HG03342 (cell line): ENCODE measurements around the gene GYG1.

Source experiments
- ATAC-seq: cut with Tn5 transposase; IDR thresholded peaks from one replicate; pipeline ENCODE4 v1.9.1; 2021; ENCODE audit warnings: mild to moderate bottlenecking, moderate library complexity; ENCODE audit not compliant: unreplicated experiment

The GYG1 gene

GRCh38 chr3:148991219-148992026 lies at the start of gene GYG1:
TSS of gene GYG1 (plus strand) at chr3:148991540. CDS start at chr3:148991641, 101 bp downstream.
- peak; percentile 88 for ATAC-seq

GRCh38 chr3:148943506-148944205 lies 47.7 kb upstream of the GYG1 start:
- peak; percentile 98 for ATAC-seq

GRCh38 chr3:148945116-148945515 lies 46.2 kb upstream of the GYG1 start:
- no peak for ATAC-seq

- ATAC-seq = no peak
Observed at GRCh38 chr3:148948913-148949657, 42.3 kb upstream of the GYG1 start.

- ATAC-seq = no peak
Observed at GRCh38 chr3:148950806-148951205, 40.5 kb upstream of the GYG1 start.

GRCh38 chr3:148951599-148952361 lies 39.6 kb upstream of the GYG1 start:
- no peak for ATAC-seq

- no peak for ATAC-seq
Observed at GRCh38 chr3:148953094-148953493, 38.2 kb upstream of the GYG1 start.

GRCh38 chr3:148954981-148955380 lies 36.4 kb upstream of the GYG1 start:
- ATAC-seq = no peak

- no peak for ATAC-seq
Observed at GRCh38 chr3:148955544-148956346, 35.6 kb upstream of the GYG1 start.

- ATAC-seq = peak; percentile 59
Observed at GRCh38 chr3:148957586-148957985, 33.8 kb upstream of the GYG1 start.

GRCh38 chr3:148958696-148959095 lies 32.6 kb upstream of the GYG1 start:
- ATAC-seq = no peak

GRCh38 chr3:148962513-148962912 lies 28.8 kb upstream of the GYG1 start:
- ATAC-seq = no peak

- no peak for ATAC-seq
Observed at GRCh38 chr3:148964809-148965208, 26.5 kb upstream of the GYG1 start.

GRCh38 chr3:148968321-148968720 lies 23.0 kb upstream of the GYG1 start:
- no peak for ATAC-seq

- no peak for ATAC-seq
Observed at GRCh38 chr3:148970271-148970670, 21.1 kb upstream of the GYG1 start.

GRCh38 chr3:148971401-148972163 lies 19.8 kb upstream of the GYG1 start:
- no peak for ATAC-seq

GRCh38 chr3:148974726-148975125 lies 16.6 kb upstream of the GYG1 start:
- peak; percentile 65 for ATAC-seq

- no peak for ATAC-seq
Observed at GRCh38 chr3:148975248-148975647, 16.1 kb upstream of the GYG1 start.

- ATAC-seq = no peak
Observed at GRCh38 chr3:148975696-148976095, 15.6 kb upstream of the GYG1 start.
